ENCODE measurements around the gene C2orf81.

GRCh38 chr2:74441170-74441689, 19.8 kb upstream of the C2orf81 start:
- TF ChIP-seq, protein P1, sequence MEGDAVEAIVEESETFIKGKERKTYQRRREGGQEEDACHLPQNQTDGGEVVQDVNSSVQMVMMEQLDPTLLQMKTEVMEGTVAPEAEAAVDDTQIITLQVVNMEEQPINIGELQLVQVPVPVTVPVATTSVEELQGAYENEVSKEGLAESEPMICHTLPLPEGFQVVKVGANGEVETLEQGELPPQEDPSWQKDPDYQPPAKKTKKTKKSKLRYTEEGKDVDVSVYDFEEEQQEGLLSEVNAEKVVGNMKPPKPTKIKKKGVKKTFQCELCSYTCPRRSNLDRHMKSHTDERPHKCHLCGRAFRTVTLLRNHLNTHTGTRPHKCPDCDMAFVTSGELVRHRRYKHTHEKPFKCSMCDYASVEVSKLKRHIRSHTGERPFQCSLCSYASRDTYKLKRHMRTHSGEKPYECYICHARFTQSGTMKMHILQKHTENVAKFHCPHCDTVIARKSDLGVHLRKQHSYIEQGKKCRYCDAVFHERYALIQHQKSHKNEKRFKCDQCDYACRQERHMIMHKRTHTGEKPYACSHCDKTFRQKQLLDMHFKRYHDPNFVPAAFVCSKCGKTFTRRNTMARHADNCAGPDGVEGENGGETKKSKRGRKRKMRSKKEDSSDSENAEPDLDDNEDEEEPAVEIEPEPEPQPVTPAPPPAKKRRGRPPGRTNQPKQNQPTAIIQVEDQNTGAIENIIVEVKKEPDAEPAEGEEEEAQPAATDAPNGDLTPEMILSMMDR (IDR thresholded peaks at IDR 0.05; ENCODE audit: borderline replicate concordance, extremely low read depth, low read length, poor library complexity, severe bottlenecking): no peak
- TF ChIP-seq EZH2 (IDR thresholded peaks at IDR 0.05; ENCODE audit: borderline replicate concordance, low read depth, low read length, severe bottlenecking): no peak
